KOPT-K1 (cell line): ENCODE data around the gene STXBP5.
"Not testable (repeated sequence)": the region's sequence is repeated elsewhere in the genome, so short reads cannot be mapped to it uniquely, and the experiment has no call there.

Source experiments
- H3K27ac ChIP-seq: fragments of 200-600 bp; sonication (generic); 2 replicates; pipeline ENCODE4 v1.5.1; 2016; ENCODE audit warnings: antibody characterized with exemption, mild to moderate bottlenecking, low read depth, low read length; ENCODE audit not compliant: poor library complexity, severe bottlenecking
- H3K36me3 ChIP-seq: fragments of 200-600 bp; sonication (generic); 2 replicates; pipeline ENCODE4 v1.5.1; 2017; ENCODE audit warnings: antibody characterized with exemption, mild to moderate bottlenecking, low read length, moderate library complexity; ENCODE audit not compliant: insufficient read depth
- H3K9me3 ChIP-seq: fragments of 200-600 bp; sonication (generic); 2 replicates; pipeline ENCODE4 v1.5.1; 2017; ENCODE audit warnings: antibody characterized with exemption, low read length, mild to moderate bottlenecking; ENCODE audit not compliant: insufficient read depth, poor library complexity, severe bottlenecking

Gene STXBP5

DNA sequence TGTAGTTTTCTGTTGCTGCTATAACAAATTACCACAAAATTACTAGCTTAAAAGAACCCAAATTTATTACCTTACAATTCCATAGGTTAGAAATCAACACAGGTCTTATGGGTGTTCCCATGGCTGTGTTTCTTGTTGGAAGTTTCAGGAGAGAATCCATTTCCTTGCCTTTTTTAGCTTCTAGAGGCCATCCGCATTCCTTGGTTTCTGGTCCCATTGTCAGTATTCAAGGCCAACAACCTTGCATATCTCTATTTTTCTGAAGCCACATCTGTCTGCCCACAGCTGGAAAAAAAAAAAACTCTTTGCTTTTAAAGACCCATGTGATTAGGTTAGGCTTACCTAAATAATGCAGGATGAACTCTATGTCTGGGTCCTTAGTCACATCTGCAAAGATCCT is 174.6 kb downstream of the STXBP5 start:
- Histone ChIP-seq H3K36me3 (no peaks in the 10 kb centered on the region; the same call in 1 of the 2 replicates), H3K9me3 (peaks cover 8% of the 10 kb centered on the region), H3K27ac (no peak overlapping the region)

DNA sequence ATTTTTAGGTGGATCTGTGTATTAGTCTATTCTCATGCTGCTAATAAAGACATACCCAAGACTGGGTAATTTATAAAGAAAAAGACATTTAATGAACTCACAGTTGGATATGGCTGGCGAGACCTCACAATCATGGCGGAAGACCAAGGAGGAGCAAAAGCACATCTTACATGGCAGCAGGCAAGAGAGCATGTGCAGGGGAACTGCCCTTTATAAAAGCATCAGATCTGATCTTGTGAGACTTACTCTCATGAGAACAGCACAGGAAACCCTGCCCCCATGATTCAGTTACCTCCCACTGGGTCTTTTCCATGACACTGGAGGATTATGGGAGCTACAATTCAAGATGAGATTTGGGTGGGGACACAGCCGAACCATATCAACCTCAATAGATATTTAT is 176.6 kb downstream of the STXBP5 start:
- H3K36me3 ChIP-seq, H3K9me3 ChIP-seq, H3K27ac ChIP-seq: not testable (repeated sequence)

DNA sequence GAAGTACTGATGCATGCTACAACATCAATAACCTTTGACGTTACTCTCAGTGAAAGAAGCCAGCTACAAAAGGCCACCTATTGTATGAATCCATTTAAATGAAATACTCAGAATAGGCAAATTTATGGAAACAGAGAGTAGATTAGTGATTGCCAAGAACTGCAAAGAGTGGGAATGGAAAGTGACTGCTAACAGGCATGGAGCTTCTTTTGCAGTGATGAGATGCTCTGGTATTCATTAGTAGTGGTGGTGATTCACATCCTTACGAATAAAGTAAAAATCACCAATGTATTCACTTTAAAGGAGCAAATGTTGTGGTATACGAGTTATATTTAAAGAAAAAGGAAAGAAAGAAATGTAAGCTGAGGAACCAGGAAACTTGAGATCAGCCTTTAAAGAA is 177.5 kb downstream of the STXBP5 start:
- Histone ChIP-seq H3K9me3 (peaks cover 8% of the 10 kb centered on the region), H3K36me3 (no peaks in the 10 kb centered on the region; the same call in 1 of the 2 replicates), H3K27ac (no peak overlapping the region)

DNA sequence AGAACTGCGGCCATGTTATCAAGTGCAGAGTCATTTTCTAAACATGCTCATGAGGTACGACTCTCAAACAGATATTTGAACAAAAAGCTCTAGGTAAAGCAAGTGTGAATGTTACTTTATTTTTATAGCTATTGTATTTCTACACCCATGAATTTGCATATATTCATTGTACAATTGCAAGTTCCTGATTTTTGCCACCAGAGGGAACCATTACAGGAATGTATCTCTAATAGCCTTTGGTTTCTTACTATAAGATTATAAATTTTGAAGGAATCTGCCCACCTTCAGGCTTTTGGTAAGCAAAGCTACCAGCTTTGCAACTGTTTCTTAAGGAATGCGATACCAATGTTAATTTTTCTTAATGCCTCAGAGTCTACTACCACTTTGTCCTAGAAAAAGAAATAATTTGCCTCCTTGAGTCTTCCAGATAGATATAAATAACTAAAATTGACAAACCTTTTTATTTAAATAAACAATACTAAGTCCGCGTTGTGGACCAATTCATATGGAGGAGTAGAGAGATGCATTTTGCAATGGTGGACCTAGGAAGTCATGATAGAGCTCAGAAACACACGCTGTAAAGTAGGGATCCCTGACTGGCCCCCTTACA is 178.8 kb downstream of the STXBP5 start:
- H3K36me3 ChIP-seq: no peaks in the 10 kb centered on the region; the same call in 1 of the 2 replicates
- no peak overlapping the region for H3K27ac ChIP-seq
- peaks cover 8% of the 10 kb centered on the region for H3K9me3 ChIP-seq

DNA sequence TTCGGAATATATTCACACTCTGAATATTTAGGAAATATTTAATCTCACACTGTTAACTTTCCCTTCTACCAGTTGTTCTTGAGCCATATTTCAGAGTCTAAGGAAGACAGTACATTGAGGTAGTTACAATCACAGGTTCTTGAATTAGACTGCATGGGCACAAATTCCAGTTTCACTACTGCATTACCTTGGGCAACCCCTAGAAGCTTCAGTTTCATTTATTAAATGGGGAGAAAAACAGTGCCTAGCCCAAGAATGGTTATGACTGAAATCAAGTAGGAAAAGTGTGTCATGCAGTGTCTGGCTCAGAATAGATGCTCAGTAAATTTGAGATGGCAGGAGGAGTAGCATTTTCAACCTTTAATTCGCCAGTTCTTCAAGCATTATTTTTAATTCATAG is 179.8 kb downstream of the STXBP5 start:
- Histone ChIP-seq H3K27ac (no peak overlapping the region), H3K36me3 (no peaks in the 10 kb centered on the region; the same call in 1 of the 2 replicates)

DNA sequence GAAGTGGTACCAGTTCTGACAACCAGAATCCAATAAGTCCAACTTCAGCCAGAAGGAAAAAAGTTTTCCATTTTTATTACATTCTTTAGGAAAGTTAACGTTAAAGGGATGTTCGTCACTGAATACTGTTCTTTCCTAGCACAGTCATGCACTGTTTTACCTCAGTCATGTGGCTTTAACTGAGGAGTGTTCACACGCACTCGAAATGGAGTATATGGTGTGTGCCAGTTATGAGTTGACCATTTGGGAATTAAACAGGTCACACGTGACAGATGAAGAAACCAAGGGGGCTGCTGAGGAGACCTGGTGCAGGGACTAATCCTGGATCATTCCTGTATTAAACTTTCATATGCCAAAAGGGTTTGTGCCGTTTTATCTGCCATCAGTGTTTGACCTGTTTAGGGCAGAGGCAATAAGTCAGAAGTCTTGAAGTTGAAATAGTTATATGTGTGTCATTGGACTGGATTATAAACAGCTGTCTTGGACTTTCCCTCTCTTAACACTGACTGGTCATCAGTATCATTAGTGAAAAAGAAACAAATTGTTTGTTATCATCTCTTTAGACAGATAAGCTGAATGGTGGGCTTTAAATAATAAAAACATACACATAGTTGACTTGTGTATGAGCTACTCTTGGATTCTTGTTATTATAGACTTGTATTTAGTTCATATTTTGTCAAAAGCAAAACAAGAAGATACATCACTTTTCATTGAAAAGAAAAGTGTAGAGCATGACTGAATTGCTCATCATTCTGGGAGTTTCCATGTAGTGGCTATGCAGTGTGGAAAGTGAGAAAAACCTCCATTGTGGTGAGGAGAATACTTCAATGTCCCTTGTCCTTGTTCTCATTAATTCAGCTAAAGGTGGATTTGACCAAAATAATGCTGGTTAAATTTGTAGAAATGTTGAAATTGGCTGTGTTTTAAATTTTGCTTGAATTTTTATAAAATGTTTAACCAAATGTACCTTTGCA is 180.8 kb downstream of the STXBP5 start:
- H3K36me3 ChIP-seq: no peaks in the 10 kb centered on the region; the same call in 1 of the 2 replicates

More for the DNA sequence above, 179.8 kb downstream of the STXBP5 start:
- peaks cover 8% of the 10 kb centered on the region for H3K9me3 ChIP-seq

DNA sequence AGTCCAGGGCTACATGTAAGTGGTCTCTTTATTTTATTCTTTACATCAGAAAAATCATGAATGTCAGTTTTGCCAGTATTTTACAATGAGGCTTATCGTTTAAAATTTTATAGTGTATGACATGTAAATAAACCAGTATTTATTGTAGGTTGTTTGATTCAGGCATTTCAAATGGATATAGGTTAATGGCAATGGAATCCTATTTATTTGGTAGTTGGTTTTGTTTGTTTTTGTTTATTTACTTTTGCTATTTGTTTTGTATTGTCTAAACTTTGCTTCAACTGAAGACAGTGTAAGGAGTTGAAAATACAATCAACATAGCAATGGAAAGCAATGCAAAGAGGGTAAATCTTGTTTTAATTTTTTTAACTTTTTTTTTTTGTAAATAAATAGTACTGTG is 185.2 kb downstream of the STXBP5 start:
- no peaks in the 10 kb centered on the region for H3K36me3 ChIP-seq
- H3K27ac ChIP-seq: no peak overlapping the region
- no peaks in the 10 kb centered on the region for H3K9me3 ChIP-seq

More for the DNA sequence above, 180.8 kb downstream of the STXBP5 start:
- H3K9me3 ChIP-seq: peaks cover 8% of the 10 kb centered on the region
- no peak overlapping the region for H3K27ac ChIP-seq

DNA sequence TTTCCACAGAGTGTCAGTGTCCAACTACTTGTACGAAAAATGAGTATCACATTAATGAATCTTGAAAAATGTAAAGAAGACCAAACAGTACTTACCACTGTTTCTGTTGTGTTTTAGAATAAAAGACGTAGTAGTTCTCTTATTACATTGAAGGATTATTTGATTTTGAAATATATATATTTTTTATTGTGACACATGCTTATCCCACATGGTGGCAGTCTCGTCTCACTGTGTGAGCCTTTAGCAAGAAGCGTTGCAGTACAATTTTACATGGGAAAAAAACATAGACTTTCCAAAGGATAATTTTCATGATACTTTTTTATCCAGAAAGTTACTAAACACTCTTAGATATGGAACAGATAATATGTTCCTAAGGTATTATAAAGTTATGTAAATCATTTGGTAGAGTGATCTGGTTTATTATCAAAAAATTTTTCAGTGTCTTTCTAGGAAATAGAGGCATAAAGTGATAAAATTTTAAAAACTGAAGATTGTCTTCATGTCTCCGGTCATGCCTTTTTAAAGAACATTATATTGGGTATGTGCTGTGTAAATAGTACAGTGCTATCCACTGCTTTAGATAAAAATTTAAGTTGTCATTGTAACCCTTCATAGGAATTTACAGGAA is 186.8 kb downstream of the STXBP5 start:
- Histone ChIP-seq H3K27ac (no peak overlapping the region), H3K9me3 (no peaks in the 10 kb centered on the region), H3K36me3 (no peaks in the 10 kb centered on the region)

DNA sequence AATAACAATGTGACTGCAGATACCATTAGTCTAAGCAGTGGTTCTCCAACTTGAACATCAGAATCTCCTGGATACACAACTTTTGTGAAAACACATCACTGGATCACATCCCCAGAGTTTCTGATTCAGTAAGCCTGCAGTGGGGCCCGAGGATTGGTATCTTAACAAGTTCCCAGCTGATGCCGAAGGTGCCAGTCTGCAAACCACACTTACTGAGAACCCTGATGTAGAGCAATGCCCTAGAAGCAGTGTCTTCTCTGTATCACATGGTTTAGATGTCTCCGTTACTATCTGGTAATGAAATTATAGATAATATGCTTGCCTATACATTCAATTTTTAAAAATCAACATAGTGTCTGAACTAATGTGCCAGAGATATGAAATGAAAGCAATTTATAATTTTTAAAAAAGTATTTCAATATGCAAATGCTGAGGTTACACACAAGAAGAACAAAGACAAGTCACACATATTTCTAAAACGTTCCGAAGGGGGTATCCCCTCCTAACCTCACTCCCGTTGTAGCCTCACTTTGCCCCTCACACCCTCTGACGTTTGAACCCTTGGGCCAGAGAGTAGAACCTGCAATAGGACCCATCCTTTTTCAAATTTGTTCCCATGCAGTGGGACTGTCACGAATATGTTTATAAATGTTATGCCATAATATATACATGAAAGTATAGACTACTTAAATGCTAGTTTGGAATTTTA is 188.9 kb downstream of the STXBP5 start:
- Histone ChIP-seq H3K36me3 (no peaks in the 10 kb centered on the region), H3K27ac (no peak overlapping the region), H3K9me3 (no peaks in the 10 kb centered on the region)

DNA sequence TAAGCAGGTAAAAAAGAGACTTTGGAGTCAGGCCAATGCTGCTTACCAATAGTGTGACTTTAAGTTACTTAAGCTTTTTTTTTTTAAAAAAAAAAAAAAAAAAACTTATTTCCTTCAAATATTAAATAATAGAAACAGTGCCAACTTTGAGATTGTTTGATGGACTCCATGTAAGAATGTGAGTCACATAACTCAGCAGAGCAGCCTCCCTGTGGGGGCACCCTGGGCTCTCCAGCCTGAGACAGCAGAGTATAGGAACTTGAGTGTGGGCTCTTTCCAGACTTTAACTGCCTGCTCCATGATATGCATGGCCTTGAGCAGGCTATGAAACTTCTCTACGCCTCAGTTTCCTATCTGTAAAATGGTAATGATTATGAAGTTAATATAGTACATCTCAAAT is 190.9 kb downstream of the STXBP5 start:
- Histone ChIP-seq H3K27ac (no peak overlapping the region), H3K36me3 (no peaks in the 10 kb centered on the region), H3K9me3 (no peaks in the 10 kb centered on the region)

DNA sequence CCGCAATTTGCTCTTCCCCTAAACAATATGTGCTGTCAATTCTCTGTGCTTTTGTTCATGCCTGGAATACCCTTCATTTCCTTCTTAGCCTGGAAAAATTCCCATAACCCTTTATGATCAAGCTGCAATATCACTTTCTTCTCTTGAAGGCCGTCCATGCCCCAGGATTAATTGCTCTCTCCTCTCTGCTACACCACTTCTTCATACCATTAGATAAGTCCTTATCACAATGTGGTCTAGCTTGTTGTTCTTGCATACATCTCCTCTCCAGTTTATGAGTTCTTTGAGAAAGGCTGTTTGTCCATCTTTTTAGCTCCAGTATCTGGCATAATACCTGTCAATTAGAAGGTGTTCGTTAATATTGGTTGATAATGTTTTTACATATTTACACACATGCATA is 193.1 kb downstream of the STXBP5 start:
- Histone ChIP-seq H3K9me3 (peaks cover 6% of the 10 kb centered on the region), H3K27ac (no peak overlapping the region), H3K36me3 (no peaks in the 10 kb centered on the region)

DNA sequence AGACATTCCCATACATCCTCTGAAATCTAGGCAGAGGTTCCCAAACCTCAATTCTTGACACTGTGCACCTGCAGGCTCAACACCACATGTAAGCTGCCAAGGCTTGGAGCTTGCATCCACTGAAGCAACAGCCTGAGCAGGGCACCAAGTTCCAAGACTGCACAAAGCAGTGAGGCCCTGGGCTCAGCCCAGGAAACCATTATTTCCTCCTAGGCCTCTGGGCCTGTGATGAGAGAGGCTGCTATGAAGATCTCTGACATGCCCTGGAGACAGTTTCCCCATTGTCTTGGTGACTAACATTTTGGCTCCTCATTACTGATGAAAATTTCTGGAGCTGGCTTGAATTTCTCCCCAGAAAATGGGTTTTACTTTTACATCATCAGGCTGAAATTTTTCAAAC is 196.8 kb downstream of the STXBP5 start:
- no peaks in the 10 kb centered on the region for H3K36me3 ChIP-seq
- H3K9me3 ChIP-seq: peaks cover 6% of the 10 kb centered on the region
- no peak overlapping the region for H3K27ac ChIP-seq

DNA sequence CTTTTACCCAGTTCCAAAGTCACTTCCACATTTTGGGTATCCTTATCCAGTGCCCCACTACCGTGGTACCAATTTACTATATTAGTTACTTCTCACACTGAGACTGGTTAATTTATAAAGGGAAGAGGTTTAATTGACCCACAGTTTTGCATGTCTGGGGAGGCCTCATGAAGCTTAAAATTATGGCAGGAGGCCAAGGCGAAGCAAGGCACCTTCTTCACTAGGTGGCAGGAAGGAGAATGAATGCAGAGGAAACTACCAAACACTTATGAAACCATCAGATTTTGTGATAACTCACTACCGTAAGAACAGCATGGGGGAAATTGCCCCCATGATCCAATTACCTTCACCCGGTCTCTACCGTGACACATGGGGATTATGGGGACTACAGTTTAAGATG is 197.6 kb downstream of the STXBP5 start:
- no peaks in the 10 kb centered on the region for H3K36me3 ChIP-seq
- peaks cover 6% of the 10 kb centered on the region for H3K9me3 ChIP-seq
- H3K27ac ChIP-seq: no peak overlapping the region

DNA sequence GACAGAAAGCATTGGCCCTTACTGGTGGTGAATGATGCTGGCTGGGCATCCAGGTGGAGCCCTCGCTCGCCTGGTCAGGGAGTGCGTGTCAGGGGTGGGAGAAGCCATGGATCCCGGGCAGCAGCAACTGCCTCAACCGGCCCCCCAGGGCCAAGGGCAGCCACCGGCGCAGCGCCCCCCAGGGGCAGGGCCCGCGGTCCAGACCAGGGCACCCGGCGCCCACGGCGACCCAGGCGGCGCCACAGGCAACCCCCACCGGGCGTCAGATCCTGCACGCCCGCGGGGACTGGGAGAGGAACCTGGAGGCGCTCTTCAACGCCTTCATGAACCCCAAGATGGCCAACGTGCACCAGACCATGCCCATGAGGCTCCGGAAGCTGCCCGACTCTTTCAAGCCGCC is 202.6 kb downstream of the STXBP5 start:
- Histone ChIP-seq H3K36me3 (no peaks in the 10 kb centered on the region), H3K27ac (no peak overlapping the region), H3K9me3 (no peaks in the 10 kb centered on the region)

DNA sequence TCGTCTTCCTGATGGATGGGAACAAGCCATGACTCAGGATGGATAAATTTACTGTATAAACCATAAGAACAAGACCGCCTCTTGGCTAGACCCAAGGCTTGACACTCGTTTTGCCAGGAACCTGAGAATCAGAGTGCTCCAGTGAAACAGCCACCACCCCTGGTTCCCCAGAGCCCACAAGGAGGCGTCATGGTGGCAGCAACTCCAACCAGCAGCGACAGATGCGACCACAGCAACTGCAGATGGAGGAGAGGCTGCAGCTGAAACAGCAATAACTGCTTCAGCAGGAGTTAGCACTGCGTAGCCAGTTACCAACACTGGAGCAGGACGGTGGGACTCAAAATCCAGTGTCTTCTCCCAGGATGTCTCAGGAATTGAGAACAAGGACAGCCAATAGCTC is 203.4 kb downstream of the STXBP5 start:
- Histone ChIP-seq H3K36me3 (no peaks in the 10 kb centered on the region), H3K9me3 (no peaks in the 10 kb centered on the region), H3K27ac (no peak overlapping the region)
